ENCODE results near the gene HEBP1.
A peak's percentile ranks its signal among the peaks of the same experiment; 100 is the strongest.

Gene HEBP1

GRCh38 chr12:13001775-13002040, 1.6 kb upstream of the HEBP1 start:
- DNase-seq (ENCODE audit: extremely low spot score), result no peak
- CTCF ChIA-PET, result interaction anchor here (0.6 kb wide), 1 partner anchor 206 kb away, joined by 5 read pairs; no protein-coding TSS in a partner anchor
- POLR2A ChIA-PET, result no interaction called here
- TF ChIP-seq ZNF384 (IDR thresholded peaks at IDR 0.05) (no peak), SUZ12 (IDR thresholded peaks at IDR 0.05) (no peak), NFRKB (IDR thresholded peaks at IDR 0.05) (no peak), TARDBP (IDR thresholded peaks at IDR 0.05) (no peak), L3MBTL2 (conservative IDR thresholded peaks at IDR 0.05) (no peak), FOXK2 (IDR thresholded peaks at IDR 0.05) (no peak), BHLHE40 (IDR thresholded peaks at IDR 0.05; ENCODE audit: borderline replicate concordance) (no peak), HDGF (IDR thresholded peaks at IDR 0.05; ENCODE audit: borderline replicate concordance) (no peak)

GRCh38 chr12:13000925-13001774, 1.1 kb upstream of the HEBP1 start:
- CTCF ChIA-PET, result interaction anchor here (0.6 kb wide), 1 partner anchor 205 kb away, joined by 5 read pairs; no protein-coding TSS in a partner anchor
- POLR2A ChIA-PET, result no interaction called here
- no peak for TF ChIP-seq LEF1 (IDR thresholded peaks at IDR 0.05; ENCODE audit: borderline replicate concordance)
- TF ChIP-seq PKNOX1 (IDR thresholded peaks at IDR 0.05), result peak; percentile 53

DNA sequence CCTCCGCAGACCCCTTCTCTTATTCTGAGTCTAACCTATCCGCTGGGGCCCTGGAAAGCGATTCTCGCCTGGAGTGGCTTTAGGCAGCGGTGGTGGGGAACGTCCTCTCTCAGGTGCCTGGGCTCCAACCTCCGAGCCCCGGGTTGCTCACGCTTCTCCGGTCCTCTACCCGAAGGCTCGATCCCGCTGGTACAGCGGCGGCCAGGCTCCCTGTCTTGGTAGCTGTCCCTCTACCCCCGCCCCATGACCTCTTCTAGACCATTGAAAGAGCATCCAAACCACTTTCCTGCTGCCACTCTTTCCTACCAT, 505 bp upstream of the HEBP1 start:
- CTCF ChIA-PET, result no interaction called here
- POLR2A ChIA-PET, result no interaction called here
- no peak for DNase-seq (ENCODE audit: extremely low spot score)
- TF ChIP-seq SUZ12 (IDR thresholded peaks at IDR 0.05), result no peak
- no peak for TF ChIP-seq NFRKB (IDR thresholded peaks at IDR 0.05)
- no peak for TF ChIP-seq ZNF384 (IDR thresholded peaks at IDR 0.05)
- TF ChIP-seq FOXK2 (IDR thresholded peaks at IDR 0.05), result no peak
- no peak for TF ChIP-seq ARNT (IDR thresholded peaks at IDR 0.05)
- no peak for TF ChIP-seq SP1 (IDR thresholded peaks at IDR 0.05)
- no peak for TF ChIP-seq HDGF (IDR thresholded peaks at IDR 0.05; ENCODE audit: borderline replicate concordance)
- TF ChIP-seq ELF4 (IDR thresholded peaks at IDR 0.05), result no peak
- no peak for TF ChIP-seq FOXM1 (IDR thresholded peaks at IDR 0.05; ENCODE audit: borderline replicate concordance)
- no peak for TF ChIP-seq BHLHE40 (IDR thresholded peaks at IDR 0.05; ENCODE audit: borderline replicate concordance)
- no peak for TF ChIP-seq L3MBTL2 (conservative IDR thresholded peaks at IDR 0.05)
- no peak for TF ChIP-seq FOXA1 (IDR thresholded peaks at IDR 0.05)
- no peak for TF ChIP-seq CTBP1 (IDR thresholded peaks at IDR 0.05; ENCODE audit: borderline replicate concordance)
- no peak for TF ChIP-seq TARDBP (IDR thresholded peaks at IDR 0.05)
- TF ChIP-seq PKNOX1 (IDR thresholded peaks at IDR 0.05), result no peak
- no peak for TF ChIP-seq LEF1 (IDR thresholded peaks at IDR 0.05; ENCODE audit: borderline replicate concordance)

More at GRCh38 chr12:13000925-13001774, 1.1 kb upstream of the HEBP1 start:
- DNase-seq (ENCODE audit: extremely low spot score), result peak; percentile 69

GRCh38 chr12:12999271-12999958, 650 bp downstream of the HEBP1 start:
- DNase-seq (ENCODE audit: extremely low spot score), result no peak
- TF ChIP-seq ARNT (IDR thresholded peaks at IDR 0.05), result no peak
- CTCF ChIA-PET, result interaction anchor here (0.5 to 2.0 kb wide), 3 partner anchors 14 to 213 kb away, joined by 3 to 7 read pairs (median 3); no protein-coding TSS in a partner anchor

DNA sequence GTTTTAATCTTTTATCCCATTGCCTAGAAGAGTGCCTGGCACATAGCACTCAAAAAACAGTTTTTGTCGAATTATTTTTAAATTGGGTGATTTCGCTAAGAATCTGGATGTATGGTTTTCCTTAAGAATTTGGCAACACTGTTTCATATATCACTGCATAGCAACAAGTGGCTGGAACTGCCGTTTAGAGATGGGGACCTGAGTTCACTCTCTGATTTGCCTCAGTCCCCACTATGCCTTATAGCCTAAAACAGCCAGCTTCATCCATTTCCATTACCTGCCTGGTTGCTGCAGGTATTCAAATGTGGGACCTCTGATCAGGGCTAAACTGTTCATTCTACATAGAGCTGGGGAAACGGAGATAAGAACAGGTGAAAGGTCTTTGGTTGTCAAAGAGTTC, 1.8 kb downstream of the HEBP1 start:
- CTCF ChIA-PET, result interaction anchor here (2.0 kb wide), 1 partner anchor 12 kb away, joined by 7 read pairs; no protein-coding TSS in a partner anchor
- no peak for DNase-seq (ENCODE audit: extremely low spot score)
- TF ChIP-seq NFRKB (IDR thresholded peaks at IDR 0.05) (no peak), FOXA1 (IDR thresholded peaks at IDR 0.05) (no peak), CTBP1 (IDR thresholded peaks at IDR 0.05; ENCODE audit: borderline replicate concordance) (no peak), SUZ12 (IDR thresholded peaks at IDR 0.05) (no peak), LEF1 (IDR thresholded peaks at IDR 0.05; ENCODE audit: borderline replicate concordance) (no peak), HDGF (IDR thresholded peaks at IDR 0.05; ENCODE audit: borderline replicate concordance) (no peak), BHLHE40 (IDR thresholded peaks at IDR 0.05; ENCODE audit: borderline replicate concordance) (no peak), PKNOX1 (IDR thresholded peaks at IDR 0.05) (no peak), FOXK2 (IDR thresholded peaks at IDR 0.05) (no peak)
- POLR2A ChIA-PET, result interaction anchor here (1.0 kb wide), 1 partner anchor 46 kb away, joined by 4 read pairs; the partner anchor contains the start of gene FAM234B

More at GRCh38 chr12:12999271-12999958, 650 bp downstream of the HEBP1 start:
- POLR2A ChIA-PET, result interaction anchor here (1.0 kb wide), 1 partner anchor 45 kb away, joined by 4 read pairs; the partner anchor contains the start of gene FAM234B

- ChIA-PET POLR2A (no interaction called here), CTCF (interaction anchor here (2.0 kb wide), 1 partner anchor 12 kb away, joined by 7 read pairs; no protein-coding TSS in a partner anchor)
- no peak for DNase-seq (ENCODE audit: extremely low spot score)
- no peak for TF ChIP-seq LEF1 (IDR thresholded peaks at IDR 0.05; ENCODE audit: borderline replicate concordance)
- TF ChIP-seq NFRKB (IDR thresholded peaks at IDR 0.05), result no peak
- no peak for TF ChIP-seq ELF4 (IDR thresholded peaks at IDR 0.05)
- TF ChIP-seq CTBP1 (IDR thresholded peaks at IDR 0.05; ENCODE audit: borderline replicate concordance), result no peak
- no peak for TF ChIP-seq SUZ12 (IDR thresholded peaks at IDR 0.05)
- no peak for TF ChIP-seq SP1 (IDR thresholded peaks at IDR 0.05)
- no peak for TF ChIP-seq PKNOX1 (IDR thresholded peaks at IDR 0.05)
- no peak for TF ChIP-seq FOXK2 (IDR thresholded peaks at IDR 0.05)
These were observed 2.3 kb downstream of the HEBP1 start for GRCh38 chr12:12997734-12998133.
